H9 (cell line): ENCODE data around the gene BACH1. TPM values are rescaled to one million over a fixed set of nuclear protein-coding genes. Genes with fewer than 3 reads are reported as not detected.

Experiments
- DNase-seq: peaks from one replicate; pipeline ENCODE4 v3.0.0-alpha.2; 2017
- H2AFZ ChIP-seq: one replicate; pipeline ENCODE4 v1.6.1; 2013; ENCODE audit warnings: mild to moderate bottlenecking, low read length, control low read depth, moderate library complexity
- H2AK5ac ChIP-seq: 2 replicates; pipeline ENCODE4 v1.6.1; 2013; ENCODE audit warnings: low read length, control low read depth, mixed read lengths; ENCODE audit not compliant: insufficient read length
- H2BK120ac ChIP-seq: one replicate; pipeline ENCODE4 v1.6.1; 2013; ENCODE audit warnings: low read depth, mild to moderate bottlenecking, low read length, control low read depth, inconsistent platforms; ENCODE audit not compliant: poor library complexity, severe bottlenecking
- H2BK12ac ChIP-seq: 2 replicates; pipeline ENCODE4 v1.6.1; 2013; ENCODE audit warnings: low read length, control low read depth, mixed read lengths, low read depth; ENCODE audit not compliant: insufficient read length
- H2BK15ac ChIP-seq: 2 replicates; pipeline ENCODE4 v1.6.1; 2013; ENCODE audit warnings: low read depth, low read length, control low read depth
- H2BK20ac ChIP-seq: one replicate; pipeline ENCODE4 v1.6.1; 2013; ENCODE audit warnings: low read depth, mild to moderate bottlenecking, low read length, control low read depth, inconsistent platforms; ENCODE audit not compliant: poor library complexity, severe bottlenecking
- H2BK5ac ChIP-seq: 2 replicates; pipeline ENCODE4 v1.6.1; 2013; ENCODE audit warnings: low read length, control low read depth, mixed read lengths; ENCODE audit not compliant: insufficient read length
- H3K14ac ChIP-seq: 2 replicates; pipeline ENCODE4 v1.6.1; 2013; ENCODE audit warnings: low read length, control low read depth; ENCODE audit not compliant: insufficient read depth
- H3K18ac ChIP-seq: 2 replicates; pipeline ENCODE4 v1.6.1; 2013; ENCODE audit warnings: low read depth, mild to moderate bottlenecking, mixed read lengths, low read length, control low read depth; ENCODE audit not compliant: insufficient read length
- H3K23ac ChIP-seq: 2 replicates; pipeline ENCODE4 v1.6.1; 2013; ENCODE audit warnings: low read length, control low read depth, mixed read lengths, low read depth; ENCODE audit not compliant: insufficient read length
- H3K23me2 ChIP-seq: 2 replicates; pipeline ENCODE4 v1.6.1; 2013; ENCODE audit warnings: low read depth, mild to moderate bottlenecking, mixed read lengths, low read length, control low read depth; ENCODE audit not compliant: insufficient read length, poor library complexity, severe bottlenecking
- H3K27ac ChIP-seq: 2 replicates; pipeline ENCODE4 v1.5.1; 2013; ENCODE audit warnings: low read length, control low read depth, mixed read lengths, low read depth; ENCODE audit not compliant: insufficient read length
- H3K27me3 ChIP-seq: 2 replicates; pipeline ENCODE4 v1.6.1; 2013; ENCODE audit warnings: low read length, control low read depth, inconsistent platforms; ENCODE audit not compliant: insufficient read depth
- H3K4ac ChIP-seq: 2 replicates; pipeline ENCODE4 v1.6.1; 2013; ENCODE audit warnings: low read depth, mild to moderate bottlenecking, control low read depth, inconsistent platforms, low read length, moderate library complexity
- H3K4me1 ChIP-seq: 2 replicates; pipeline ENCODE4 v1.6.1; 2013; ENCODE audit warnings: low read length, control low read depth, inconsistent platforms; ENCODE audit not compliant: insufficient read depth
- H3K4me2 ChIP-seq: 2 replicates; pipeline ENCODE4 v1.6.1; 2013; ENCODE audit warnings: low read length, control low read depth, mixed read lengths; ENCODE audit not compliant: insufficient read length, insufficient read depth
- H3K56ac ChIP-seq: 2 replicates; pipeline ENCODE4 v1.6.1; 2013; ENCODE audit warnings: low read depth, mild to moderate bottlenecking, mixed read lengths, low read length, control low read depth; ENCODE audit not compliant: insufficient read length
- H3K79me1 ChIP-seq: 2 replicates; pipeline ENCODE4 v1.6.1; 2013; ENCODE audit warnings: low read depth, mild to moderate bottlenecking, moderate library complexity, low read length, control low read depth, inconsistent platforms; ENCODE audit not compliant: insufficient read depth, poor library complexity, severe bottlenecking
- H3K79me2 ChIP-seq: 2 replicates; pipeline ENCODE4 v1.6.1; 2013; ENCODE audit warnings: low read length, control low read depth, inconsistent platforms; ENCODE audit not compliant: insufficient read depth
- H3K9ac ChIP-seq: 2 replicates; pipeline ENCODE4 v1.6.1; 2013; ENCODE audit warnings: low read length, control low read depth, mixed read lengths; ENCODE audit not compliant: insufficient read length; ENCODE audit errors: extremely low read depth
- H3K9me3 ChIP-seq: one replicate; pipeline ENCODE4 v1.6.1; 2013; ENCODE audit warnings: low read depth, low read length, inconsistent platforms; ENCODE audit not compliant: control insufficient read depth
- H3T11ph ChIP-seq: one replicate; pipeline ENCODE4 v1.6.1; 2013; ENCODE audit warnings: mild to moderate bottlenecking, low read length, control low read depth, inconsistent platforms
- H4K20me1 ChIP-seq: one replicate; pipeline ENCODE4 v1.6.1; 2013; ENCODE audit not compliant: control insufficient read depth, insufficient read length, insufficient read depth
- H4K5ac ChIP-seq: 2 replicates; pipeline ENCODE4 v1.6.1; 2013; ENCODE audit warnings: low read depth, mild to moderate bottlenecking, mixed read lengths, low read length, control low read depth; ENCODE audit not compliant: insufficient read length
- H4K8ac ChIP-seq: replicated peaks from 2 replicates; pipeline ENCODE4 v1.6.1; 2013; ENCODE audit warnings: low read length, control low read depth, mixed read lengths, low read depth; ENCODE audit not compliant: insufficient read length
- H4K91ac ChIP-seq: 2 replicates; pipeline ENCODE4 v1.6.1; 2013; ENCODE audit warnings: low read depth, mild to moderate bottlenecking, moderate library complexity, mixed read lengths, low read length, control low read depth; ENCODE audit not compliant: insufficient read length
- H3K27ac Mint-ChIP-seq, 3 experiments: 2 replicates in 2 of 3; 3 replicates in 1 of 3; pipeline ENCODE4 v1.8.0; 2020 to 2021; ENCODE audit warnings: mixed read lengths in 3 of 3, mild to moderate bottlenecking in 1 of 3, moderate library complexity in 1 of 3
- H3K27me3 Mint-ChIP-seq: 2 replicates; pipeline ENCODE4 v1.8.0; 2021; ENCODE audit warnings: low read depth, mild to moderate bottlenecking, moderate library complexity, mixed read lengths
- H3K36me3 Mint-ChIP-seq, 3 experiments: 2 replicates in 2 of 3; 3 replicates in 1 of 3; pipeline ENCODE4 v1.8.0; 2020 to 2021; ENCODE audit warnings: low read depth in 3 of 3, mixed read lengths in 3 of 3; ENCODE audit not compliant: insufficient read depth in 1 of 3
- H3K4me1 Mint-ChIP-seq, 2 experiments: 2 replicates each; pipeline ENCODE4 v1.8.0; 2020; ENCODE audit warnings: mixed read lengths in 2 of 2
- H3K4me3 Mint-ChIP-seq, 2 experiments: 2 replicates in 1 of 2; 3 replicates in 1 of 2; pipeline ENCODE4 v1.8.0; 2020 to 2021; ENCODE audit warnings: mild to moderate bottlenecking in 2 of 2, mixed read lengths in 2 of 2, moderate library complexity in 1 of 2
- H3K9me3 Mint-ChIP-seq, 2 experiments: 2 replicates in 1 of 2; 3 replicates in 1 of 2; pipeline ENCODE4 v1.8.0; 2020; ENCODE audit warnings: mild to moderate bottlenecking in 2 of 2, mixed read lengths in 2 of 2, moderate library complexity in 1 of 2
- CTCF ChIP-seq: fragments of 200-600 bp; sonication (generic); conservative IDR thresholded peaks from 3 replicates; pipeline ENCODE4 v1.8.0; 2021; ENCODE audit warnings: antibody characterized with exemption, mild to moderate bottlenecking
- WGBS: extraction: QIAGEN DNeasy Blood & Tissue Kit; methylation state at CpG from one replicate; pipeline ENCODE4 v1.1.7; 2013; ENCODE audit warnings: missing lambda C conversion rate, low lambda C conversion rate, mixed read lengths; ENCODE audit not compliant: insufficient read length; ENCODE audit errors: extremely low coverage; 5-methylcytosine and 5-hydroxymethylcytosine counted together
- total RNA-seq: library from RNA; stranded (reverse); gene quantifications from 2 replicates; pipeline ENCODE4 v1.2.1, GENCODE V29; 2021

The BACH1 gene
- total RNA-seq, 1 experiment from 2014 or later, result 42.4 TPM

- Histone ChIP-seq H3K4me2 (no peak overlapping the region), H4K5ac (no peak overlapping the region), H2BK12ac (no peak overlapping the region), H4K20me1 (no peaks in the 10 kb centered on the region), H2AK5ac (no peak overlapping the region), H3K79me2 (no peaks in the 10 kb centered on the region), H2AFZ (no peak overlapping the region), H4K8ac (no peak overlapping the region), H2BK15ac (no peak overlapping the region), H2BK20ac (no peak overlapping the region), H3K23ac (no peak overlapping the region), H2BK5ac (no peak overlapping the region), H2BK120ac (no peak overlapping the region), H4K91ac (no peak overlapping the region), H3K23me2 (no peaks in the 10 kb centered on the region), H3K79me1 (no peaks in the 10 kb centered on the region), H3K4me1 (no peaks in the 10 kb centered on the region), H3K9ac (no peak overlapping the region), H3K56ac (no peak overlapping the region), H3T11ph (no peak overlapping the region), H3K27me3 (no peaks in the 10 kb centered on the region), H3K9me3 (no peaks in the 10 kb centered on the region), H3K4ac (no peak overlapping the region), H3K18ac (no peak overlapping the region), H3K27ac (no peak overlapping the region), H3K14ac (no peak overlapping the region)
- peaks cover 0 to 3% (median 0%) of the 10 kb centered on the region in 3 experiments; a peak in 1 of 7 replicates for H3K36me3 Mint-ChIP-seq
- H3K4me3 Mint-ChIP-seq, result no peak overlapping the region
- no peaks in the 10 kb centered on the region for H3K27me3 Mint-ChIP-seq
- DNase-seq, result no peak
- TF ChIP-seq CTCF, result no peak
- WGBS, result no CpG with 5 or more reads among the region's 2 CpGs
- H3K9me3 Mint-ChIP-seq, result no peaks in the 10 kb centered on the region
- no peak overlapping the region for H3K27ac Mint-ChIP-seq
- no peaks in the 10 kb centered on the region for H3K4me1 Mint-ChIP-seq
Observed at GRCh38 chr21:29384683-29385359, 86.1 kb downstream of the BACH1 start.
